Hematopoietic multipotent progenitor cell treated with erythropoietin and hydrocortisone succinate and interleukin-3 and kit ligand, for 15 days (in vitro differentiated cells): ENCODE measurements around the gene PPP3R1.

ENCODE experiments used
- DNase-seq: peaks from one replicate; pipeline ENCODE4 v3.0.0-alpha.2; 2015; ENCODE audit warnings: low spot score

PPP3R1 gene

GRCh38 chr2:68151037-68151436 lies 101.3 kb downstream of the PPP3R1 start:
- no peak for DNase-seq

- DNase-seq = no peak
Observed at GRCh38 chr2:68141875-68142274, 110.5 kb downstream of the PPP3R1 start.

GRCh38 chr2:68135448-68136320 lies 116.6 kb downstream of the PPP3R1 start:
- DNase-seq = peak; percentile 64

- no peak for DNase-seq
Observed at GRCh38 chr2:68134554-68134953, 117.8 kb downstream of the PPP3R1 start.

- no peak for DNase-seq
Observed at GRCh38 chr2:68134120-68134519, 118.2 kb downstream of the PPP3R1 start.
